Measurements from ENCODE around the gene CPNE8.

The CPNE8 gene

GRCh38 chr12:38713294-38713693 is 192.1 kb downstream of the CPNE8 start:
- no peak for DNase-seq

GRCh38 chr12:38711054-38711453 is 194.3 kb downstream of the CPNE8 start:
- DNase-seq, result no peak

GRCh38 chr12:38708466-38708865 is 196.9 kb downstream of the CPNE8 start:
- DNase-seq, result no peak

- no peak for DNase-seq
Observed at GRCh38 chr12:38707648-38708047, 197.7 kb downstream of the CPNE8 start.

GRCh38 chr12:38697289-38697688 is 208.1 kb downstream of the CPNE8 start:
- DNase-seq, result no peak

GRCh38 chr12:38695057-38695456 is 210.3 kb downstream of the CPNE8 start:
- no peak for DNase-seq

GRCh38 chr12:38691164-38691563 is 214.2 kb downstream of the CPNE8 start:
- no peak for DNase-seq

- DNase-seq, result no peak
Observed at GRCh38 chr12:38690646-38691045, 214.7 kb downstream of the CPNE8 start.

- DNase-seq, result no peak
Observed at GRCh38 chr12:38689704-38690103, 215.7 kb downstream of the CPNE8 start.

GRCh38 chr12:38689195-38689594 is 216.2 kb downstream of the CPNE8 start:
- no peak for DNase-seq

- no peak for DNase-seq
Observed at GRCh38 chr12:38682521-38682920, 222.9 kb downstream of the CPNE8 start.

- no peak for DNase-seq
Observed at GRCh38 chr12:38669530-38669929, 235.9 kb downstream of the CPNE8 start.

- no peak for DNase-seq
Observed at GRCh38 chr12:38669081-38669480, 236.3 kb downstream of the CPNE8 start.

GRCh38 chr12:38666425-38666824 is 239.0 kb downstream of the CPNE8 start:
- DNase-seq, result no peak

- DNase-seq, result no peak
Observed at GRCh38 chr12:38664661-38665269, 240.6 kb downstream of the CPNE8 start.

GRCh38 chr12:38662829-38663228 is 242.6 kb downstream of the CPNE8 start:
- DNase-seq, result no peak

GRCh38 chr12:38653650-38654049 is 251.7 kb downstream of the CPNE8 start:
- DNase-seq, result no peak

GRCh38 chr12:38648813-38649212 is 256.6 kb downstream of the CPNE8 start:
- DNase-seq, result no peak

- DNase-seq, result no peak
Observed at GRCh38 chr12:38646146-38646545, 259.2 kb downstream of the CPNE8 start.

GRCh38 chr12:38639625-38640024 is 265.8 kb downstream of the CPNE8 start:
- DNase-seq, result no peak

GRCh38 chr12:38638401-38638800 is 267.0 kb downstream of the CPNE8 start:
- no peak for DNase-seq

- DNase-seq, result no peak
Observed at GRCh38 chr12:38633511-38633910, 271.9 kb downstream of the CPNE8 start.

- no peak for DNase-seq
Observed at GRCh38 chr12:38629064-38629463, 276.3 kb downstream of the CPNE8 start.

GRCh38 chr12:38628288-38628687 is 277.1 kb downstream of the CPNE8 start:
- no peak for DNase-seq

GRCh38 chr12:38625306-38625705 is 280.1 kb downstream of the CPNE8 start:
- DNase-seq, result no peak

- DNase-seq, result no peak
Observed at GRCh38 chr12:38614171-38614570, 291.2 kb downstream of the CPNE8 start.
